Measurements from ENCODE around the gene MICALL1.
"Not testable (repeated sequence)": the region's sequence is repeated elsewhere in the genome, so short reads cannot be mapped to it uniquely, and the experiment has no call there.

MICALL1 gene

GRCh38 chr22:37973271-37974170 lies 67.4 kb downstream of the MICALL1 start:
- TF ChIP-seq CTCF (conservative IDR thresholded peaks at IDR 0.05): no peak
- no peak for TF ChIP-seq ZFX (IDR thresholded peaks at IDR 0.05)
- H3K27ac ChIP-seq: no peak overlapping the region

- no peak overlapping the region for H3K27ac ChIP-seq
Observed at GRCh38 chr22:37975153-37975552, 69.1 kb downstream of the MICALL1 start.

GRCh38 chr22:37976022-37976421 lies 69.9 kb downstream of the MICALL1 start:
- H3K27ac ChIP-seq: not testable (repeated sequence)

More at GRCh38 chr22:37975153-37975552, 69.1 kb downstream of the MICALL1 start:
- no peak for TF ChIP-seq ZFX (IDR thresholded peaks at IDR 0.05)
- TF ChIP-seq CTCF (conservative IDR thresholded peaks at IDR 0.05): no peak

- TF ChIP-seq ZFX (IDR thresholded peaks at IDR 0.05) (no peak), CTCF (conservative IDR thresholded peaks at IDR 0.05) (no peak)
- no peak overlapping the region for H3K27ac ChIP-seq
Observed at GRCh38 chr22:37976547-37976946, 70.5 kb downstream of the MICALL1 start.

GRCh38 chr22:37979782-37980181 lies 73.7 kb downstream of the MICALL1 start:
- TF ChIP-seq CTCF (conservative IDR thresholded peaks at IDR 0.05) (no peak), ZFX (IDR thresholded peaks at IDR 0.05) (no peak)
- H3K27ac ChIP-seq: no peak overlapping the region

GRCh38 chr22:37981282-37982011 lies 75.3 kb downstream of the MICALL1 start:
- no peak overlapping the region for H3K27ac ChIP-seq
- TF ChIP-seq CTCF (conservative IDR thresholded peaks at IDR 0.05) (no peak), ZFX (IDR thresholded peaks at IDR 0.05) (no peak)

GRCh38 chr22:37982151-37982785 lies 76.2 kb downstream of the MICALL1 start:
- TF ChIP-seq ZFX (IDR thresholded peaks at IDR 0.05): no peak
- TF ChIP-seq CTCF (conservative IDR thresholded peaks at IDR 0.05): no peak
- no peak overlapping the region for H3K27ac ChIP-seq
